ENCODE results near the gene CALD1.

Gene CALD1

GRCh38 chr7:134894928-134895327, 115.5 kb downstream of the CALD1 start:
- Histone ChIP-seq H4K20me1 (ENCODE audit: insufficient read depth, low read length, poor library complexity, severe bottlenecking) (no peaks in the 10 kb centered on the region), H3K4me1 (ENCODE audit: insufficient read depth, low read length, poor library complexity, severe bottlenecking) (no peaks in the 10 kb centered on the region), H3K79me2 (ENCODE audit: insufficient read depth, low read length) (no peaks in the 10 kb centered on the region)

GRCh38 chr7:134896073-134896472, 116.6 kb downstream of the CALD1 start:
- H3K79me2 ChIP-seq (ENCODE audit: insufficient read depth, low read length) = no peaks in the 10 kb centered on the region
- TF ChIP-seq CTCF (conservative IDR thresholded peaks at IDR 0.05; ENCODE audit: low read length) (no peak), EZH2phosphoT487 (IDR thresholded peaks at IDR 0.05; ENCODE audit: borderline replicate concordance) (no peak)
- no peaks in the 10 kb centered on the region for H3K27me3 ChIP-seq (ENCODE audit: insufficient read depth, low read length, poor library complexity, severe bottlenecking)
- H3K4me2 ChIP-seq (ENCODE audit: low read depth, low read length, poor library complexity, severe bottlenecking) = no peak overlapping the region
- H3K9me3 ChIP-seq (ENCODE audit: insufficient read depth, low read depth, low read length) = no peaks in the 10 kb centered on the region
- no peak overlapping the region for H2AFZ ChIP-seq (ENCODE audit: low read length)
- H3K4me1 ChIP-seq (ENCODE audit: insufficient read depth, low read length, poor library complexity, severe bottlenecking) = no peaks in the 10 kb centered on the region
- no peaks in the 10 kb centered on the region for H3K36me3 ChIP-seq (ENCODE audit: insufficient read depth, low read length)
- no peaks in the 10 kb centered on the region for H3K9me2 ChIP-seq (replicated peaks; ENCODE audit: low read depth, low read length)
- no peaks in the 10 kb centered on the region for H4K20me1 ChIP-seq (ENCODE audit: insufficient read depth, low read length, poor library complexity, severe bottlenecking)
- H3K9ac ChIP-seq (ENCODE audit: low read depth, low read length, poor library complexity, severe bottlenecking) = no peak overlapping the region
- no peak overlapping the region for H3K4me3 ChIP-seq (ENCODE audit: low read length, poor library complexity, severe bottlenecking)
- no peaks in the 10 kb centered on the region for H3F3A ChIP-seq (ENCODE audit: low read depth)

More at GRCh38 chr7:134894928-134895327, 115.5 kb downstream of the CALD1 start:
- H3F3A ChIP-seq (ENCODE audit: low read depth) = no peaks in the 10 kb centered on the region
- no peak overlapping the region for H3K4me3 ChIP-seq (ENCODE audit: low read length, poor library complexity, severe bottlenecking)
- no peak overlapping the region for H3K4me2 ChIP-seq (ENCODE audit: low read depth, low read length, poor library complexity, severe bottlenecking)
- H3K9me3 ChIP-seq (ENCODE audit: insufficient read depth, low read depth, low read length) = no peaks in the 10 kb centered on the region
- no peaks in the 10 kb centered on the region for H3K9me2 ChIP-seq (replicated peaks; ENCODE audit: low read depth, low read length)
- TF ChIP-seq EZH2phosphoT487 (IDR thresholded peaks at IDR 0.05; ENCODE audit: borderline replicate concordance) (no peak), CTCF (conservative IDR thresholded peaks at IDR 0.05; ENCODE audit: low read length) (no peak)
- no peak overlapping the region for H2AFZ ChIP-seq (ENCODE audit: low read length)
- no peaks in the 10 kb centered on the region for H3K27me3 ChIP-seq (ENCODE audit: insufficient read depth, low read length, poor library complexity, severe bottlenecking)
- no peak overlapping the region for H3K9ac ChIP-seq (ENCODE audit: low read depth, low read length, poor library complexity, severe bottlenecking)
- H3K36me3 ChIP-seq (ENCODE audit: insufficient read depth, low read length) = no peaks in the 10 kb centered on the region

DNA sequence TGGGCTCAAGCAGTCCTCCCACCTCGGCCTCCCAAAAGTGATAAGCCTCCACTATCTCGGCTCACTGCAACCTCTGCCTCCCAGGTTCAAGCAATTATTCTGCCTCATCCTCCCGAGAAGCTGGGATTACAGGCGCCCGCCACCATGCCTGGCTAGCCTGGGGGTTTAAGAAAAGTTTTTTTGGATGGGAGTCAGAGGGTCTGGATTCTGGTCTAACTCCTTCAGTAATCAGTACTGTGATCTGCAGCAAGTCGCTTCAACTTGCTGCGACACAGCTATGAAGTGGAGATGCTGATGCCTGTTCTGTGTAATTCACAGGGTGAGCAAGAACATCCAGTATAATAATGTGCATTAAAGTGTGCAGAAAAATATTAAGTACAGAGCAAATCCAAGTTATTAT, 118.5 kb downstream of the CALD1 start:
- Histone ChIP-seq H3K9me3 (ENCODE audit: insufficient read depth, low read depth, low read length) (no peaks in the 10 kb centered on the region), H3K4me2 (ENCODE audit: low read depth, low read length, poor library complexity, severe bottlenecking) (no peak overlapping the region), H3K4me1 (ENCODE audit: insufficient read depth, low read length, poor library complexity, severe bottlenecking) (no peaks in the 10 kb centered on the region), H3K9me2 (replicated peaks; ENCODE audit: low read depth, low read length) (no peaks in the 10 kb centered on the region), H2AFZ (ENCODE audit: low read length) (no peak overlapping the region), H3K36me3 (ENCODE audit: insufficient read depth, low read length) (no peaks in the 10 kb centered on the region), H3K27me3 (ENCODE audit: insufficient read depth, low read length, poor library complexity, severe bottlenecking) (no peaks in the 10 kb centered on the region), H3K4me3 (ENCODE audit: low read length, poor library complexity, severe bottlenecking) (no peak overlapping the region), H3K79me2 (ENCODE audit: insufficient read depth, low read length) (no peaks in the 10 kb centered on the region), H4K20me1 (ENCODE audit: insufficient read depth, low read length, poor library complexity, severe bottlenecking) (no peaks in the 10 kb centered on the region), H3F3A (ENCODE audit: low read depth) (no peaks in the 10 kb centered on the region), H3K9ac (ENCODE audit: low read depth, low read length, poor library complexity, severe bottlenecking) (no peak overlapping the region)
- no peak for TF ChIP-seq EZH2phosphoT487 (IDR thresholded peaks at IDR 0.05; ENCODE audit: borderline replicate concordance)
- TF ChIP-seq CTCF (conservative IDR thresholded peaks at IDR 0.05; ENCODE audit: low read length) = no peak

All from Loucy (cell line).